Endothelial cell of umbilical vein (primary cell): ENCODE measurements around the gene ARFGAP3. TPM values are rescaled to one million over a fixed set of nuclear protein-coding genes. Genes with fewer than 3 reads are reported as not detected.

Source experiments
- BruUV-seq: library from RNA; stranded (reverse); fragments of 400-500 nt; replicated peaks from 2 replicates; lab custom pipeline; 2021; lab: Mats Ljungman, UMichigan
- CTCF ChIA-PET: fragments of 300-600, 350-600 bp; sonication (Branson Sonifier 250); formaldehyde crosslinking; loops from one replicate; lab custom pipeline; 2021; ENCODE audit warnings: antibody characterized with exemption, inconsistent platforms; lab: Charles Lee
- POLR2A ChIA-PET: fragments of 300-600, 350-600 bp; sonication (Branson Sonifier 250); formaldehyde crosslinking; loops from one replicate; lab custom pipeline; 2021; ENCODE audit warnings: antibody characterized with exemption, inconsistent platforms; lab: Charles Lee
- DNase-seq: peaks from one replicate; pipeline ENCODE4 v3.0.0-alpha.2; 2011; ENCODE audit warnings: low read depth, low spot score
- FAIRE-seq: peaks from 2 replicates; lab custom pipeline; 2011; peaks lifted over from hg19 to GRCh38; lab: Jason Lieb, UNC
- H2AFZ ChIP-seq: 2 replicates; pipeline ENCODE4 v1.6.0; 2012; ENCODE audit warnings: low read depth, low read length, control low read depth, inconsistent platforms
- H3K27ac ChIP-seq: 2 replicates; pipeline ENCODE4 v1.5.1; 2011; ENCODE audit warnings: low read depth, mild to moderate bottlenecking, control low read depth, low read length, moderate library complexity; ENCODE audit not compliant: insufficient read depth
- H3K27me3 ChIP-seq, 2 experiments: 2 replicates each; pipeline versions ENCODE4 v1.6.0 to v1.6.1; 2011; ENCODE audit warnings: low read length in 2 of 2, mixed read lengths in 1 of 2; ENCODE audit not compliant: control insufficient read depth in 2 of 2, insufficient read depth in 2 of 2
- H3K36me3 ChIP-seq, 2 experiments: 2 replicates in 1 of 2; 3 replicates in 1 of 2; pipeline ENCODE4 v1.5.1; 2011; ENCODE audit warnings: low read length in 2 of 2, mild to moderate bottlenecking in 1 of 2, moderate library complexity in 1 of 2; ENCODE audit not compliant: control insufficient read depth in 2 of 2, insufficient read depth in 2 of 2; ENCODE audit errors: extremely low read depth in 1 of 2
- H3K4me1 ChIP-seq: 3 replicates; pipeline ENCODE4 v1.5.1; 2011; ENCODE audit warnings: mild to moderate bottlenecking, low read length; ENCODE audit not compliant: control insufficient read depth, insufficient read depth; ENCODE audit errors: extremely low read depth
- H3K4me2 ChIP-seq: 2 replicates; pipeline ENCODE4 v1.6.1; 2011; ENCODE audit warnings: low read length, control low read depth, mixed read lengths; ENCODE audit not compliant: insufficient read depth
- H3K4me3 ChIP-seq, 3 experiments: fragments of 200-600 bp in 1 of 3; sonication (generic), shearing (Covaris generic) in 1 of 3; replicated peaks in 1 of 3; 2 replicates each; pipeline ENCODE4 v1.5.1; 2011 to 2016; ENCODE audit warnings: control low read depth in 3 of 3, low read length in 3 of 3, mild to moderate bottlenecking in 2 of 3, inconsistent platforms in 1 of 3, low read depth in 1 of 3, moderate library complexity in 1 of 3; ENCODE audit not compliant: insufficient read depth in 1 of 3
- H3K79me2 ChIP-seq: 2 replicates; pipeline ENCODE4 v1.6.0; 2012; ENCODE audit warnings: low read length, inconsistent platforms; ENCODE audit not compliant: control insufficient read depth, insufficient read depth
- H3K9ac ChIP-seq: replicated peaks from 2 replicates; pipeline ENCODE3; 2011; ENCODE audit warnings: low read length, control low read depth; ENCODE audit not compliant: insufficient read depth; ENCODE audit errors: extremely low read depth
- H3K9me1 ChIP-seq: replicated peaks from 3 replicates; pipeline ENCODE4 v1.6.0; 2011; ENCODE audit warnings: mild to moderate bottlenecking, low read length; ENCODE audit not compliant: control insufficient read depth, insufficient read depth; ENCODE audit errors: extremely low read depth
- H3K9me3 ChIP-seq: replicated peaks from 2 replicates; pipeline ENCODE4 v1.5.1; 2012; ENCODE audit warnings: low read length, inconsistent platforms; ENCODE audit not compliant: control insufficient read depth, insufficient read depth
- H4K20me1 ChIP-seq: replicated peaks from 2 replicates; pipeline ENCODE3; 2011; ENCODE audit warnings: mild to moderate bottlenecking, low read length; ENCODE audit not compliant: control insufficient read depth, insufficient read depth; ENCODE audit errors: extremely low read depth
- EZH2 ChIP-seq: IDR thresholded peaks from 2 replicates; pipeline ENCODE4 v1.6.1; 2012; ENCODE audit warnings: borderline replicate concordance, low read depth, mild to moderate bottlenecking, moderate library complexity, low read length, inconsistent platforms; ENCODE audit not compliant: severe bottlenecking
- FOS ChIP-seq: IDR thresholded peaks from 2 replicates; pipeline ENCODE4 v1.6.1; 2011; ENCODE audit warnings: mild to moderate bottlenecking, low read length, moderate library complexity, borderline replicate concordance; ENCODE audit not compliant: insufficient read depth
- JUN ChIP-seq: IDR thresholded peaks from 2 replicates; pipeline ENCODE4 v1.6.1; 2011; ENCODE audit warnings: borderline replicate concordance, low read depth; ENCODE audit not compliant: insufficient read length, insufficient read depth
- MYC ChIP-seq: IDR thresholded peaks from one replicate; pipeline ENCODE4 v1.6.1; 2011; ENCODE audit warnings: mild to moderate bottlenecking, low read depth, low read length
- POLR2A ChIP-seq: IDR thresholded peaks from 2 replicates; pipeline ENCODE4 v1.6.1; 2012; ENCODE audit warnings: low read depth, mild to moderate bottlenecking, control low read depth, low read length
- dilution Hi-C: fragments of 300-500 bp; cut with MboI; formaldehyde crosslinking; loops from one replicate; pipeline ENCODE4 v1.15.0; 2019; ENCODE audit warnings: low sequenced_read_pairs; ENCODE audit not compliant: extremely low pct_ligation_motif_present
- intact Hi-C: fragments of 100-400 bp; cut with micrococcal nuclease; formaldehyde crosslinking; loops from one replicate; pipeline ENCODE4 v1.10.0; 2022
- polyA plus RNA-seq, 4 experiments: library from polyadenylated mRNA; depleted of rRNA in 3 of 4; stranded (reverse) in 3 of 4; unstranded in 1 of 4; fragments of >200 nt; gene quantifications; 2 replicates each; pipeline versions ENCODE4 v1.2.1 to v1.2.3, GENCODE V29; 2011 to 2012; ENCODE audit warnings: missing spikeins in 1 of 4
- total RNA-seq: library from RNA; stranded (reverse); gene quantifications from 2 replicates; pipeline ENCODE4 v1.2.3, GENCODE V29; 2021
- TF ChIP-seq, protein P1 (sequence below): IDR thresholded peaks from 2 replicates; pipeline ENCODE4 v1.6.1; 2011; ENCODE audit not compliant: insufficient read depth, insufficient read length
- TF ChIP-seq, protein P2 (sequence below), 2 donors: IDR thresholded peaks; 1 replicate in 1 of 2; 2 replicates in 1 of 2; pipeline ENCODE4 v1.5.1; 2011; ENCODE audit warnings: low read length in 2 of 2, mild to moderate bottlenecking in 2 of 2, moderate library complexity in 2 of 2, control low read depth in 1 of 2, inconsistent platforms in 1 of 2, low read depth in 1 of 2; ENCODE audit not compliant: insufficient read depth in 1 of 2; ENCODE audit errors: extremely low read depth in 1 of 2

ARFGAP3 gene
- total and polyA plus RNA-seq, 2 donors (not counting 3 experiments of a cell fraction or from before 2014, with no cell fraction given), result 29.1 to 33.4 TPM

DNA sequence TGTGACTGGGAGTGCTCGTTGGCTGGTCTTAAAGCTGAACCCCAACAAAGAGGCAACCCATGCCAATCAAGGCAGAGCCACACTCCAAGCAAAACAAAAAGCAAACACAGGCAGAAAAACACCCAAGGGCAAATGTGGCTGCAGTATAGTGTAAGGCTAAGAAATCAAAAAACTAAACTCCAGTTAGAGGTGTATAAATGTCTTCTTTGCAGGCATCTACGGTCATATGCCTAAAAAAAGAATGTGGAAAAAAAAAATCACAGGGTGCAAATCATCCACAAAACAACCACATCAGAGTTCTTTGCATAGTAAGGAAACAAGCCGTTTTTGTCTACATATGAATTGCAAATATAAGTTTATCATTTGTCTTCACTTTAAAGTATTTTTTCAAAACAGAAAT, 27.8 kb downstream of the ARFGAP3 start:
- Histone ChIP-seq H3K4me2 (no peak overlapping the region), H3K9me1 (no peaks in the 10 kb centered on the region), H3K36me3 (peaks cover 6 to 8% of the 10 kb centered on the region in 2 experiments), H3K4me1 (no peaks in the 10 kb centered on the region), H2AFZ (no peak overlapping the region), H4K20me1 (no peaks in the 10 kb centered on the region), H3K9me3 (no peaks in the 10 kb centered on the region), H3K27ac (no peak overlapping the region), H3K79me2 (no peaks in the 10 kb centered on the region), H3K27me3 (no peaks in the 10 kb centered on the region), H3K9ac (no peak overlapping the region), H3K4me3 (no peak overlapping the region)
- ChIA-PET POLR2A (no interaction called here), CTCF (interaction anchor here (2.8 kb wide), 1 partner anchor 10 kb away, joined by 8 read pairs; no protein-coding TSS in a partner anchor)
- DNase-seq (no peak), FAIRE-seq (no peak)
- intact Hi-C loops (no loop called here), dilution Hi-C loops (no loop called here)
- BruUV-seq, result no TSS peak
- no peak for TF ChIP-seq FOS
- TF ChIP-seq POLR2A, result no peak
- TF ChIP-seq, protein P1, sequence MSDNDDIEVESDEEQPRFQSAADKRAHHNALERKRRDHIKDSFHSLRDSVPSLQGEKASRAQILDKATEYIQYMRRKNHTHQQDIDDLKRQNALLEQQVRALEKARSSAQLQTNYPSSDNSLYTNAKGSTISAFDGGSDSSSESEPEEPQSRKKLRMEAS, result no peak
- TF ChIP-seq, protein P2, sequence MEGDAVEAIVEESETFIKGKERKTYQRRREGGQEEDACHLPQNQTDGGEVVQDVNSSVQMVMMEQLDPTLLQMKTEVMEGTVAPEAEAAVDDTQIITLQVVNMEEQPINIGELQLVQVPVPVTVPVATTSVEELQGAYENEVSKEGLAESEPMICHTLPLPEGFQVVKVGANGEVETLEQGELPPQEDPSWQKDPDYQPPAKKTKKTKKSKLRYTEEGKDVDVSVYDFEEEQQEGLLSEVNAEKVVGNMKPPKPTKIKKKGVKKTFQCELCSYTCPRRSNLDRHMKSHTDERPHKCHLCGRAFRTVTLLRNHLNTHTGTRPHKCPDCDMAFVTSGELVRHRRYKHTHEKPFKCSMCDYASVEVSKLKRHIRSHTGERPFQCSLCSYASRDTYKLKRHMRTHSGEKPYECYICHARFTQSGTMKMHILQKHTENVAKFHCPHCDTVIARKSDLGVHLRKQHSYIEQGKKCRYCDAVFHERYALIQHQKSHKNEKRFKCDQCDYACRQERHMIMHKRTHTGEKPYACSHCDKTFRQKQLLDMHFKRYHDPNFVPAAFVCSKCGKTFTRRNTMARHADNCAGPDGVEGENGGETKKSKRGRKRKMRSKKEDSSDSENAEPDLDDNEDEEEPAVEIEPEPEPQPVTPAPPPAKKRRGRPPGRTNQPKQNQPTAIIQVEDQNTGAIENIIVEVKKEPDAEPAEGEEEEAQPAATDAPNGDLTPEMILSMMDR (IDR thresholded peaks at IDR 0.05; ENCODE audit: extremely low read depth in 1 of 2, insufficient read depth in 1 of 2, low read depth in 1 of 2, low read length in 2 of 2), result no peak
- no peak for TF ChIP-seq MYC
- TF ChIP-seq JUN, result no peak
- no peak for TF ChIP-seq EZH2
